Endodermal cell (in vitro differentiated cells): Measurements from ENCODE around the gene RAPGEF4. TPM values are rescaled to one million over a fixed set of nuclear protein-coding genes. Genes with fewer than 3 reads are reported as not detected.

Experiments used
- DNase-seq: peaks from one replicate; pipeline ENCODE4 v3.0.0-alpha.2; 2017
- H3K27ac ChIP-seq: 2 replicates; pipeline ENCODE4 v1.5.1; 2013; ENCODE audit warnings: mild to moderate bottlenecking, low read depth, low read length, moderate library complexity
- H3K27me3 ChIP-seq: 2 replicates; pipeline ENCODE4 v1.6.1; 2013; ENCODE audit warnings: mild to moderate bottlenecking, low read length, moderate library complexity; ENCODE audit not compliant: insufficient read depth, control insufficient read depth, poor library complexity, severe bottlenecking
- H3K36me3 ChIP-seq: 2 replicates; pipeline ENCODE4 v1.7.0; 2013; ENCODE audit warnings: mild to moderate bottlenecking, low read length, moderate library complexity; ENCODE audit not compliant: control insufficient read depth, insufficient read depth
- H3K4me1 ChIP-seq: one replicate; pipeline ENCODE4 v1.7.0; 2013; ENCODE audit warnings: low read length; ENCODE audit not compliant: control insufficient read depth, insufficient read depth
- H3K4me3 ChIP-seq: 2 replicates; pipeline ENCODE4 v1.5.1; 2013; ENCODE audit warnings: mild to moderate bottlenecking, low read length, moderate library complexity
- H3K9ac ChIP-seq: 2 replicates; pipeline ENCODE4 v1.6.1; 2013; ENCODE audit warnings: mild to moderate bottlenecking, low read length, moderate library complexity; ENCODE audit not compliant: poor library complexity, severe bottlenecking; ENCODE audit errors: extremely low read depth
- H3K9me3 ChIP-seq: 2 replicates; pipeline ENCODE4 v1.6.1; 2013; ENCODE audit warnings: mild to moderate bottlenecking, low read length, moderate library complexity; ENCODE audit not compliant: control insufficient read depth
- H3K27ac Mint-ChIP-seq: 2 replicates; pipeline ENCODE4 v1.8.0; 2020; ENCODE audit warnings: mixed read lengths
- H3K27me3 Mint-ChIP-seq: 2 replicates; pipeline ENCODE4 v1.8.0; 2021; ENCODE audit warnings: mild to moderate bottlenecking, mixed read lengths; ENCODE audit not compliant: insufficient read depth
- H3K36me3 Mint-ChIP-seq: 2 replicates; pipeline ENCODE4 v1.8.0; 2020; ENCODE audit warnings: low read depth, mixed read lengths
- H3K4me1 Mint-ChIP-seq: 2 replicates; pipeline ENCODE4 v1.8.0; 2020; ENCODE audit warnings: mixed read lengths
- H3K4me3 Mint-ChIP-seq: 2 replicates; pipeline ENCODE4 v1.8.0; 2020; ENCODE audit warnings: mild to moderate bottlenecking, moderate library complexity, mixed read lengths
- H3K9me3 Mint-ChIP-seq: 2 replicates; pipeline ENCODE4 v1.8.0; 2020; ENCODE audit warnings: mild to moderate bottlenecking, mixed read lengths
- WGBS, 2 experiments: methylation state at CpG; one replicate each; pipeline versions ENCODE4 v1.1.5 to v1.1.7; 2013; ENCODE audit warnings: missing lambda C conversion rate in 2 of 2, mixed read lengths in 1 of 2; ENCODE audit not compliant: insufficient coverage in 1 of 2, insufficient read length in 1 of 2; 5-methylcytosine and 5-hydroxymethylcytosine counted together
- total RNA-seq, 2 donors: library from RNA; stranded (reverse); fragmentation: NEBNext Ultra II Directional in 1 of 2; extraction: Animal tissue kit (Norgen Biotek cat#: 25700) in 1 of 2; gene quantifications; 2 replicates in 1 of 2; 3 replicates in 1 of 2; pipeline ENCODE4 v1.2.1, GENCODE V29; 2021
- TF ChIP-seq, protein P1 (sequence below): fragments of 200-600 bp; sonication (generic); conservative IDR thresholded peaks from 2 replicates; pipeline ENCODE4 v1.5.0; 2021; ENCODE audit warnings: antibody characterized with exemption, mild to moderate bottlenecking

RAPGEF4 gene
- total RNA-seq, 2 donors from 2014 or later = 0.77 to 0.88 TPM

DNA sequence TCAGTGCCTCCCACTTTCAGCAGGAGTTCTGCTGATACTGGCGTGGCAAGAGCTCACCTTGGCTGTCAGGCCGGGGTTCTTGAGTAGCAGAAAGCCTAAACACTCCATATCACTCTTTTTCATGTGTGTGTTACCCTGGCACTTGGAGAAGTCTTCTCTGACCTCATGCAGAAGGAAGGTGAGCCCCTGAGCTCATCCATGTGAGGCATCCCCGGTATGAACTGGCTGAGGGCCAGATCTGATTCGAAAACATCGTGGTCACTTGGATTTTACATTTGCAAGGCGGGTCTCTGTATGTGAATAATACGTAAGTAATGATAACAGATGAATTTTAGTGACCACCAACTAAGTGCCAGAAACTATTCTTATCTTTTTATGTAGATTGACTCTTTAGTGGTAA is 93.6 kb downstream of the RAPGEF4 start:
- no peak overlapping the region for H3K9ac ChIP-seq
- H3K9me3 ChIP-seq = no peaks in the 10 kb centered on the region
- no peaks in the 10 kb centered on the region for H3K4me1 ChIP-seq
- Mint-ChIP-seq H3K27ac (no peak overlapping the region), H3K4me3 (no peak overlapping the region), H3K27me3 (no peaks in the 10 kb centered on the region), H3K36me3 (no peaks in the 10 kb centered on the region), H3K4me1 (peaks cover 9% of the 10 kb centered on the region), H3K9me3 (no peaks in the 10 kb centered on the region)
- no peak for DNase-seq
- no peaks in the 10 kb centered on the region for H3K36me3 ChIP-seq
- H3K27ac ChIP-seq = no peak overlapping the region
- no peaks in the 10 kb centered on the region for H3K27me3 ChIP-seq
- 92 to 100% methylated on average over 2 to 7 of the region's 7 CpGs for WGBS, 2 experiments
- no peak overlapping the region for H3K4me3 ChIP-seq
- TF ChIP-seq, protein P1, sequence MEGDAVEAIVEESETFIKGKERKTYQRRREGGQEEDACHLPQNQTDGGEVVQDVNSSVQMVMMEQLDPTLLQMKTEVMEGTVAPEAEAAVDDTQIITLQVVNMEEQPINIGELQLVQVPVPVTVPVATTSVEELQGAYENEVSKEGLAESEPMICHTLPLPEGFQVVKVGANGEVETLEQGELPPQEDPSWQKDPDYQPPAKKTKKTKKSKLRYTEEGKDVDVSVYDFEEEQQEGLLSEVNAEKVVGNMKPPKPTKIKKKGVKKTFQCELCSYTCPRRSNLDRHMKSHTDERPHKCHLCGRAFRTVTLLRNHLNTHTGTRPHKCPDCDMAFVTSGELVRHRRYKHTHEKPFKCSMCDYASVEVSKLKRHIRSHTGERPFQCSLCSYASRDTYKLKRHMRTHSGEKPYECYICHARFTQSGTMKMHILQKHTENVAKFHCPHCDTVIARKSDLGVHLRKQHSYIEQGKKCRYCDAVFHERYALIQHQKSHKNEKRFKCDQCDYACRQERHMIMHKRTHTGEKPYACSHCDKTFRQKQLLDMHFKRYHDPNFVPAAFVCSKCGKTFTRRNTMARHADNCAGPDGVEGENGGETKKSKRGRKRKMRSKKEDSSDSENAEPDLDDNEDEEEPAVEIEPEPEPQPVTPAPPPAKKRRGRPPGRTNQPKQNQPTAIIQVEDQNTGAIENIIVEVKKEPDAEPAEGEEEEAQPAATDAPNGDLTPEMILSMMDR = no peak

DNA sequence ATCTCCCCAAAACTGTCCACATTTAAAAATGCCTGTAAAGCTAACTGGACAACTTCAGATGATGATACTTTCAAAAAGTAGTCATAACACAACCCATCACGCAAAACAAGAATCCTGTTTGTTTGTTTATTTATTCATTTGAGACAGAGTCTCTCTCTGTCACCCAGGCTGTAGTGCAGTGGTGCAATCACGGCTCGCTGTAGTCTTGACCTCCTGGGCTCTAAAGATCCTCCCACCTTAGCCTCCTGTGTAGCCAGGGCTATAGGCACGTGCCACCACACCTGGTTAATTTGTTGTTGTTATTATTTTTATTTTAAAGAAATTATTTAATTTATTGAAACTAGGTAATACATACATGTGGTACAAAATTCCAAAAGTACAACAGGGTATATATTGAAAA is 94.8 kb downstream of the RAPGEF4 start:
- H3K27ac ChIP-seq = no peak overlapping the region
- H3K4me3 ChIP-seq = no peak overlapping the region
- H3K9ac ChIP-seq = no peak overlapping the region
- H3K27me3 ChIP-seq = no peaks in the 10 kb centered on the region
- Mint-ChIP-seq H3K4me3 (no peak overlapping the region), H3K4me1 (peaks cover 18% of the 10 kb centered on the region), H3K27me3 (no peaks in the 10 kb centered on the region), H3K36me3 (no peaks in the 10 kb centered on the region), H3K9me3 (no peaks in the 10 kb centered on the region), H3K27ac (no peak overlapping the region)
- DNase-seq = no peak
- TF ChIP-seq, protein P1 = no peak
- WGBS, 2 experiments = 94 to 100% methylated on average over 1 to 3 of the region's 4 CpGs
- no peaks in the 10 kb centered on the region for H3K36me3 ChIP-seq
- no peaks in the 10 kb centered on the region for H3K9me3 ChIP-seq
- no peaks in the 10 kb centered on the region for H3K4me1 ChIP-seq

DNA sequence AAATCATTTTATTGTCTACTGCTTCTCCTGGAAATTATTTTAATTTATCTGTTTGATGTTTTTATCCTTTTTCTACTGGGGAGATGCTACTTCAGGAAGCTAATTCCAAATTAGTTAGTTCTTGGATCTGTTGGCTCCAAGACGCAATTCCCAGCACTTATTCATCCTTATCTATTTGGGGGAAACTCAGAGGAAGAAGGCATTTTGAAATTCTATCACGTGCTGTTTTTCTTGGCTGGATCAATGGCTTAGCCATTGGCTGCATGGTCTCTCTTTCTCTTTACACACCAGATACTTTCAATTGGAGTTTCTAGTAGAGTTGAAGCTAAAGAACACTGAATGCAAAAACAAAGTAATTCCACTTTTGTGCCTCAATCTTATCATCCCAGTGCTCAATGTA is 98.3 kb downstream of the RAPGEF4 start:
- Histone ChIP-seq H3K27me3 (no peaks in the 10 kb centered on the region), H3K27ac (no peak overlapping the region), H3K36me3 (no peaks in the 10 kb centered on the region), H3K4me1 (no peaks in the 10 kb centered on the region), H3K9ac (no peak overlapping the region), H3K9me3 (no peaks in the 10 kb centered on the region), H3K4me3 (no peak overlapping the region)
- H3K9me3 Mint-ChIP-seq = no peaks in the 10 kb centered on the region
- WGBS, 2 experiments = 88 to 90% methylated on average over 2 of the region's 2 CpGs
- H3K27ac Mint-ChIP-seq = no peak overlapping the region
- no peak overlapping the region for H3K4me3 Mint-ChIP-seq
- TF ChIP-seq, protein P1 = no peak
- no peak for DNase-seq
- no peaks in the 10 kb centered on the region for H3K27me3 Mint-ChIP-seq
- peaks cover 18% of the 10 kb centered on the region for H3K4me1 Mint-ChIP-seq
- H3K36me3 Mint-ChIP-seq = no peaks in the 10 kb centered on the region
